ENCODE data around the gene MYL12A. TPM values are rescaled to one million over a fixed set of nuclear protein-coding genes. Genes with fewer than 3 reads are reported as not detected.

MYL12A gene
- total RNA-seq, 1 experiment from 2014 or later, result 314 TPM

DNA sequence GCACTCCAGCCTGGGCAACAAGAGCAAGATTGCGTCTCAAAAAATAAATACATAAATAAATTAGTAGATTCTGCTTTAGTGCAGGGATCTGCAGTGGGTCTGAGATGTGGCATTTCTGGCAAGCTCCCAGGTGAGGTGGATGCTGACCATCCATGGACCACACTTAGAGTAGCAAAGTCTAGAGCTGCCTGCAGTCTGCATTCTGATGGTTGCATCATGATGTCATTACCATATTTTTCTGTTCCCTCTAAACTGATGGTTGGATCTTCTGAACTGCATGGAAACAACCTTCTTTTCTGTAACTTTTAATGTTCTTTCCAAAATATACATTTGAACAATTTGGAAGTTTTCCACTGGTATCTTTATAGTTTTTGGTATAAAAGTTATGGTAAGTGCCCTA is 57.2 kb downstream of the MYL12A start:
- Histone ChIP-seq H3K79me2 (ENCODE audit: insufficient read depth, low read length) (no peaks in the 10 kb centered on the region), H3K27me3 (ENCODE audit: insufficient read depth, low read length) (no peaks in the 10 kb centered on the region), H3K4me3 (replicated peaks in 1 of 2; ENCODE audit: low read depth in 1 of 2, low read length in 2 of 2) (no peak overlapping the region), H3K9me2 (ENCODE audit: insufficient read depth) (peaks cover 3% of the 10 kb centered on the region; the same call in 1 of the 2 replicates), H3K9me3 (ENCODE audit: control insufficient read depth in 1 of 2, insufficient read depth in 1 of 2, low read depth in 1 of 2, low read length in 2 of 2) (no peaks in the 10 kb centered on the region), H4K20me1 (ENCODE audit: insufficient read depth) (no peaks in the 10 kb centered on the region), H3K9ac (ENCODE audit: low read length) (no peak overlapping the region), H2AFZ (ENCODE audit: low read depth, low read length, poor library complexity, severe bottlenecking) (no peak overlapping the region), H3K36me3 (ENCODE audit: control insufficient read depth in 1 of 2, insufficient read depth in 2 of 2, low read length in 2 of 2) (no peaks in the 10 kb centered on the region), H3K27ac (ENCODE audit: low read depth, low read length) (no peak overlapping the region), H3K4me1 (ENCODE audit: control insufficient read depth in 1 of 2, insufficient read depth in 2 of 2, low read length in 2 of 2) (peaks cover 0 to 14% of the 10 kb centered on the region in 2 experiments; a peak in 2 of 4 replicates), H3K4me2 (ENCODE audit: low read length) (no peak overlapping the region)
- TF ChIP-seq, protein P1, sequence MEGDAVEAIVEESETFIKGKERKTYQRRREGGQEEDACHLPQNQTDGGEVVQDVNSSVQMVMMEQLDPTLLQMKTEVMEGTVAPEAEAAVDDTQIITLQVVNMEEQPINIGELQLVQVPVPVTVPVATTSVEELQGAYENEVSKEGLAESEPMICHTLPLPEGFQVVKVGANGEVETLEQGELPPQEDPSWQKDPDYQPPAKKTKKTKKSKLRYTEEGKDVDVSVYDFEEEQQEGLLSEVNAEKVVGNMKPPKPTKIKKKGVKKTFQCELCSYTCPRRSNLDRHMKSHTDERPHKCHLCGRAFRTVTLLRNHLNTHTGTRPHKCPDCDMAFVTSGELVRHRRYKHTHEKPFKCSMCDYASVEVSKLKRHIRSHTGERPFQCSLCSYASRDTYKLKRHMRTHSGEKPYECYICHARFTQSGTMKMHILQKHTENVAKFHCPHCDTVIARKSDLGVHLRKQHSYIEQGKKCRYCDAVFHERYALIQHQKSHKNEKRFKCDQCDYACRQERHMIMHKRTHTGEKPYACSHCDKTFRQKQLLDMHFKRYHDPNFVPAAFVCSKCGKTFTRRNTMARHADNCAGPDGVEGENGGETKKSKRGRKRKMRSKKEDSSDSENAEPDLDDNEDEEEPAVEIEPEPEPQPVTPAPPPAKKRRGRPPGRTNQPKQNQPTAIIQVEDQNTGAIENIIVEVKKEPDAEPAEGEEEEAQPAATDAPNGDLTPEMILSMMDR (IDR thresholded peaks at IDR 0.05 in 2 of 3, conservative IDR thresholded peaks at IDR 0.05 in 1 of 3; ENCODE audit: borderline replicate concordance in 1 of 3, insufficient read depth in 1 of 3, low read depth in 2 of 3, low read length in 2 of 3), result no peak
- TF ChIP-seq ZNF274 (IDR thresholded peaks at IDR 0.05; ENCODE audit: low read depth, low read length), result no peak
- TF ChIP-seq SRF (IDR thresholded peaks at IDR 0.05; ENCODE audit: low read depth), result no peak
- TF ChIP-seq, protein P2, sequence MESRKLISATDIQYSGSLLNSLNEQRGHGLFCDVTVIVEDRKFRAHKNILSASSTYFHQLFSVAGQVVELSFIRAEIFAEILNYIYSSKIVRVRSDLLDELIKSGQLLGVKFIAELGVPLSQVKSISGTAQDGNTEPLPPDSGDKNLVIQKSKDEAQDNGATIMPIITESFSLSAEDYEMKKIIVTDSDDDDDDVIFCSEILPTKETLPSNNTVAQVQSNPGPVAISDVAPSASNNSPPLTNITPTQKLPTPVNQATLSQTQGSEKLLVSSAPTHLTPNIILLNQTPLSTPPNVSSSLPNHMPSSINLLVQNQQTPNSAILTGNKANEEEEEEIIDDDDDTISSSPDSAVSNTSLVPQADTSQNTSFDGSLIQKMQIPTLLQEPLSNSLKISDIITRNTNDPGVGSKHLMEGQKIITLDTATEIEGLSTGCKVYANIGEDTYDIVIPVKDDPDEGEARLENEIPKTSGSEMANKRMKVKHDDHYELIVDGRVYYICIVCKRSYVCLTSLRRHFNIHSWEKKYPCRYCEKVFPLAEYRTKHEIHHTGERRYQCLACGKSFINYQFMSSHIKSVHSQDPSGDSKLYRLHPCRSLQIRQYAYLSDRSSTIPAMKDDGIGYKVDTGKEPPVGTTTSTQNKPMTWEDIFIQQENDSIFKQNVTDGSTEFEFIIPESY (IDR thresholded peaks at IDR 0.05; ENCODE audit: extremely low read depth, insufficient replicate concordance, low read length), result no peak
- no peak for TF ChIP-seq JUND (IDR thresholded peaks at IDR 0.05)
- ATAC-seq (no peak), DNase-seq (ENCODE audit: low read depth, low spot score) (no peak)
- RAD21 ChIA-PET (ENCODE audit: low non-redundant PET in 1 of 2, low total read pairs in 2 of 2, uncharacterized antibody in 2 of 2, unreplicated experiment in 2 of 2), result no interaction called here
- POLR2A ChIA-PET, result no interaction called here
- BruUV-seq (replicated peaks), result no TSS peak
- CTCF ChIA-PET, result no interaction called here
- intact Hi-C loops (cut with micrococcal nuclease), result no loop called here

All from HCT116 (cell line).